ENCODE results near the gene KSR1. TPM values are rescaled to one million over a fixed set of nuclear protein-coding genes. Genes with fewer than 3 reads are reported as not detected.

Gene KSR1
- total RNA-seq, 2 donors from 2014 or later, result 11.5 to 23.7 TPM

GRCh38 chr17:27526604-27527002 lies 70.4 kb downstream of the KSR1 start:
- H3K36me3 ChIP-seq, result no peaks in the 10 kb centered on the region
- intact Hi-C loops (cut with DNase I), result no loop called here
- H3K27ac ChIP-seq, result no peak overlapping the region
- no peaks in the 10 kb centered on the region for H3K27me3 ChIP-seq (replicated peaks; ENCODE audit: insufficient read depth)
- H3K9me3 ChIP-seq, result no peaks in the 10 kb centered on the region
- no peak for TF ChIP-seq POLR2AphosphoS5 (IDR thresholded peaks at IDR 0.05)
- no peak for TF ChIP-seq POLR2A (IDR thresholded peaks at IDR 0.05)
- no peak for TF ChIP-seq CTCF (IDR thresholded peaks at IDR 0.05)
- H3K4me3 ChIP-seq, result no peak overlapping the region
- H3K4me1 ChIP-seq (replicated peaks), result no peaks in the 10 kb centered on the region
- WGBS, result 4% methylated on average over 9 of the region's 9 CpGs
- DNase-seq (ENCODE audit: low spot score), result peak; percentile 22

- Histone ChIP-seq H3K36me3 (no peaks in the 10 kb centered on the region), H3K4me1 (replicated peaks) (no peaks in the 10 kb centered on the region), H3K9me3 (no peaks in the 10 kb centered on the region), H3K4me3 (no peak overlapping the region), H3K27me3 (replicated peaks; ENCODE audit: insufficient read depth) (no peaks in the 10 kb centered on the region), H3K27ac (no peak overlapping the region)
- intact Hi-C loops (cut with DNase I), result no loop called here
- DNase-seq (ENCODE audit: low spot score), result no peak
- WGBS, result 82% methylated on average over 7 of the region's 7 CpGs
- no peak for TF ChIP-seq POLR2AphosphoS5 (IDR thresholded peaks at IDR 0.05)
- no peak for TF ChIP-seq POLR2A (IDR thresholded peaks at IDR 0.05)
- TF ChIP-seq CTCF (IDR thresholded peaks at IDR 0.05), result no peak
Observed at GRCh38 chr17:27529230-27529796, 73.1 kb downstream of the KSR1 start.

GRCh38 chr17:27530764-27531391 lies 74.6 kb downstream of the KSR1 start:
- DNase-seq (ENCODE audit: low spot score), result no peak
- no peaks in the 10 kb centered on the region for H3K9me3 ChIP-seq
- no peak overlapping the region for H3K27ac ChIP-seq
- H3K36me3 ChIP-seq, result no peaks in the 10 kb centered on the region
- intact Hi-C loops (cut with DNase I), result no loop called here
- TF ChIP-seq POLR2A (IDR thresholded peaks at IDR 0.05) (no peak), CTCF (IDR thresholded peaks at IDR 0.05) (no peak), POLR2AphosphoS5 (IDR thresholded peaks at IDR 0.05) (no peak)
- no peaks in the 10 kb centered on the region for H3K27me3 ChIP-seq (replicated peaks; ENCODE audit: insufficient read depth)
- 57% methylated on average over 12 of the region's 12 CpGs for WGBS
- H3K4me3 ChIP-seq, result no peak overlapping the region
- H3K4me1 ChIP-seq (replicated peaks), result no peaks in the 10 kb centered on the region

- Histone ChIP-seq H3K36me3 (no peaks in the 10 kb centered on the region), H3K27ac (no peak overlapping the region), H3K27me3 (replicated peaks; ENCODE audit: insufficient read depth) (no peaks in the 10 kb centered on the region), H3K9me3 (no peaks in the 10 kb centered on the region), H3K4me3 (no peak overlapping the region), H3K4me1 (replicated peaks) (no peaks in the 10 kb centered on the region)
- no peak for DNase-seq (ENCODE audit: low spot score)
- TF ChIP-seq POLR2AphosphoS5 (IDR thresholded peaks at IDR 0.05) (no peak), CTCF (IDR thresholded peaks at IDR 0.05) (no peak), POLR2A (IDR thresholded peaks at IDR 0.05) (no peak)
- 93% methylated on average over 6 of the region's 6 CpGs for WGBS
- intact Hi-C loops (cut with DNase I), result no loop called here
Observed at GRCh38 chr17:27531469-27531961, 75.3 kb downstream of the KSR1 start.
